GM18505 (cell line): ENCODE results near the gene AADACL3.
"Not testable (repeated sequence)": the region's sequence is repeated elsewhere in the genome, so short reads cannot be mapped to it uniquely, and the experiment has no call there.

ENCODE experiments used
- ATAC-seq: cut with Tn5 transposase; IDR thresholded peaks from one replicate; pipeline ENCODE4 v1.9.1; 2021; ENCODE audit not compliant: unreplicated experiment
- POLR2A ChIP-seq: IDR thresholded peaks from 4 replicates; pipeline ENCODE4 v1.6.1; 2011; ENCODE audit warnings: borderline replicate concordance; ENCODE audit not compliant: insufficient read depth, insufficient read length; ENCODE audit errors: extremely low read depth

AADACL3 gene

DNA sequence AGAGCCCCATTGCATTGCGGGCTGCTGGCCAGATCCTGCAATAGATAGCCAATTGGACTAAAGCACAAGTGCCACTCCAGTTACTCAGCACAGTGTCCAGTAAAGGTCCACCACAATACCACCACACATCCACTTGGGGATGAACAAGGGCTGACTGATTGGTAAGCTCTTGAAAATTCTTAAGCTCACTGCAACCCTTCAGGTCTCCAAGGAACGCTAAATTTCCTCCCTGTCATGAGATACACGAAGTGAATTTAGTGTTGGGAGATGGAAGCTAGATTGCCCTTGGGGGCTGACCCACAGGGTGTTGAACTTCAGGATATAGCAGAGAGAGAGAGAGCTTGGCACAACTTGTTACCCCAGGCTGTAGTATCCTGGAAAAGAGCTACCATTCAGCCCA, 9.8 kb upstream of the AADACL3 start:
- no peak for TF ChIP-seq POLR2A
- ATAC-seq = no peak

DNA sequence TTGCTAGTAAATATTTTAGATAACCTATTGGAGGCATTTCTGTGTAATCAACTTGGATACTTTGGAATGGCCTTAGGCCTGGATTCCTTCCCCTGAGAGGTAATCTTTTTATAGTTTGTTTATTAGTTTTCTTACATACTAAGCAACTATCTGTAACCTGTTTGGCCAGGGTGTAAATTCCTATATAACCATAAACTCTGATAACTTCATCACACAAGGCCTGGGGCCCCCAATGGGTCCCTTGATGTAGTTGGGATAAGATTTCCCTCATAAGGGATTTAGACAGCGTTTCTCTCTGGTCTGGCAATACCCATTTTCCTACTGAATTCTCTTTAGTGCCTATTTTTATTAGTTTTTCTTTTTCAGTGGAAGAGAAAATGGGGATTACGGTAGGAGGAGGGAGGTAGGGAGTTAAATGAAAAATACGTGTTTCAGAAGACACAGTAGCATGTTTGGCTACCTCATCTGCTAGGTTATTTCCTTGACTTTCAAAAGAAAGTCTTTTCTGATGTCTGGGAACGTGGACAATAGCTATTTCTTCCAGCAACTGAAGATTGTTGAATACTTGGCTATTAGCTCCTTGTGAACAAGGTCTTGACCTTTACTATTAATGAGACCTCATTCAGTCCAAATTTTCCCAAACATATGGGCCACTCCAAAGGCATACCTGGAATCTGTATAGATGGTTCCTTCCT, 7.4 kb upstream of the AADACL3 start:
- no peak for TF ChIP-seq POLR2A
- no peak for ATAC-seq

DNA sequence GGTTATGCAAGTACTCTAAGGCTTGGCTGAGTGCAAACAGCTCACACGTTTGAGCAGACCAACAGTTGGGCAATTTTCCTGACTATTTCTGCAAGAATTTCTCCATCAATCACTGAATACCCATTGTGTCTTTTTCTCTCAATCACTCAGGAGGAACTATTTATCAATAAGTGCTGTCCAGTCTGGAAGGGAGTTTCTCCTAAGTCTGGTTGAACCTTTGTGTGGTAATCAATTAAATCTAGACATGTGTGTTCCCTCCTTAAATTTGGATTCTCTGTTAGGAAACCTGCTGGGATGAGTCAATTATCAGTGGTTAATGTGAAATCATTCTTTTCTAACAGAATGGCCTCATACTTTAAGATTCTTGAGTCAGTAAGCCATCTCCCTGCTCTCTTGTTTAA, 6.8 kb upstream of the AADACL3 start:
- no peak for ATAC-seq
- TF ChIP-seq POLR2A = no peak

DNA sequence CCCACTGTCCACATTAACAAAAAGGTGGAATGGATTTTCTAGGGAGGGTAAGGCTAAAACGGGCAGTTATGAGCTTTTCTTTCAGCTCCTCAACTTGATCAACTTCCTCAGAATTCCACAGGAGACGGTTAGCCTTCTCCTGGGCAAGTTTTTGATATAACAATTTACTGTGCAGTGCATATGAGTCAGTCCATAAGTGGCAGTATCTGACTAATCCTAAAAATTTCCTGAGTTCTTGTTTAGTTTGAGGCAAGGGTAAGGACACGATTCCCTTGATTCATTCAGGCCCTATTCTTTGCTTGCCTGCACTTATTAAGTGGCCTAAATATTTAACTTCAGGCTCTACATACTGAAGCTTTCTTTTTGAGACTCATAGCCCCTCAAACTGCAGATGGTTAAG, 6.2 kb upstream of the AADACL3 start:
- no peak for TF ChIP-seq POLR2A
- no peak for ATAC-seq

DNA sequence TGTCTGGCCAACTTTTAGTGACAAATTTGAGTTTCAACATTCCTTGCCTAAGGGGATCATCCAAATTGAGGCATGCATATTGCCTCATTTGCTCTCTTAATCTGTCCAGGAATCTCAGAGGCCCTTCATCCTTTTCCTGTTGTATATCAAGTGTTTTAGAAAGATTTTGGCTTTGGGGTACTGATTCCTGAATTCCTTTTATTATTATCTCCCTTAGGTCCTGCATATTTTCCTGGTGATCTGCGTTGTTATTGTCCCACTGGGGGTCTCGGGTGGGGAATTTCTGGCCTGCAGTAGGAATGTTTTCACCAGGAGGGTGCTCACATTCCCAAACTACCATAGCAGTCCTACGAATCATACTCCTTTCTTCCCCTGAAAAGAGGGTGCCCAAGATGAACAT, 4.4 kb upstream of the AADACL3 start:
- no peak for ATAC-seq
- no peak for TF ChIP-seq POLR2A

DNA sequence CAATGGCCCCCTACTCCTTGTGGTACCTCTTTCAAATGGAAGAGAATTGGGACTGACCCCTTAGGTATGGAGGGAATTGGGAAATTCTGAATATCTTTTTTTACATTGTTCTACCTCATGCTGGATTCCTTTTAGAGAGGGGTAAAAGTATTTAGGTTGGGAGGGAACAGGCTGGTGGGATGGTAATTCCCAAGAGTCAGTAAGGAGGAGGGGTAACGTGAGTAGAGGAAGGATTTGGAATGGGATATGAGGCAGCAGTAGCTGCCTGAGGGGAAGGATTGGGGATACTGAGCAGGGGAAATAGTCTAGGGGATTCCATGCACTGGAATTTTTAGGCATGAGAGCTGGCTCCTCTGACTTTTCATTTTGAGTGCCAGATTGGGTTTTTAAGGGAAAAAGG, 3.8 kb upstream of the AADACL3 start:
- no peak for TF ChIP-seq POLR2A
- no peak for ATAC-seq

DNA sequence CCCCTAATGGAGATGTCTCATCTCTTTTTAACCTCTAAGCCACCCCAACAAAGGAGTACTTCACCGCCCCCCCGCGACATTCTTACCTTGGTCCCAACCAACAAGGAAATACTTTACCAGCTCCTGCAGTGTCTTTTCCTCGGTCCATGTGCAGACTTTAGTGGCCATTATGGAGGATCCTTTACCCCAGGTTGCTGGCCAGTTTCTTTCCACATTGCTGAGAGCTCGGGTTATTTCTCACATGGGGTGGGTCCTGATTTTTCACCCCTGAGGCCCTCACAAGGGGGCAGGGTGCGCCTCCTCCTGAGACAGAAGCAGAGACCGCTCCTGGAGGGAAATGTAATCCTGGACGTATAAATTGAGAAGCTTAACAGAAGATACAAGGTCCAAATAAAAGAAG, 3.0 kb upstream of the AADACL3 start:
- TF ChIP-seq POLR2A = no peak
- ATAC-seq = no peak

DNA sequence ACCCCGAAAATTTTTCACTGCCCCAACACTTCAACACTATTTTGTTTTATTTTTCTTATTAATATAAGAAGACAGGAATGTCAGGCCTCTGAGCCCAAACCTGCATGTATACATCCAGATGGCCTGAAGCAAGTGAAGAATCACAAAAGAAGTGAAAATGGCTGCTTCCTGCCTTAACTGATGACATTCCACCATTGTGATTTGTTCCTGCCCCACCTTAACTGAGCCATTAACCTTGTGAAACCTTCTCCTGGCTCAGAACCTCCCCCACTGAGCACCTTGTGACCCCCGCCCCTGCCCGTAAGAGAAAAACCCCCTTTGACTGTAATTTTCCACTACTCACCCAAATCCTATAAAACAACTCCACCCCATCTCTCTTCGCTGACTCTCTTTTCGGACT, 2.3 kb upstream of the AADACL3 start:
- ATAC-seq = not testable (repeated sequence)

DNA sequence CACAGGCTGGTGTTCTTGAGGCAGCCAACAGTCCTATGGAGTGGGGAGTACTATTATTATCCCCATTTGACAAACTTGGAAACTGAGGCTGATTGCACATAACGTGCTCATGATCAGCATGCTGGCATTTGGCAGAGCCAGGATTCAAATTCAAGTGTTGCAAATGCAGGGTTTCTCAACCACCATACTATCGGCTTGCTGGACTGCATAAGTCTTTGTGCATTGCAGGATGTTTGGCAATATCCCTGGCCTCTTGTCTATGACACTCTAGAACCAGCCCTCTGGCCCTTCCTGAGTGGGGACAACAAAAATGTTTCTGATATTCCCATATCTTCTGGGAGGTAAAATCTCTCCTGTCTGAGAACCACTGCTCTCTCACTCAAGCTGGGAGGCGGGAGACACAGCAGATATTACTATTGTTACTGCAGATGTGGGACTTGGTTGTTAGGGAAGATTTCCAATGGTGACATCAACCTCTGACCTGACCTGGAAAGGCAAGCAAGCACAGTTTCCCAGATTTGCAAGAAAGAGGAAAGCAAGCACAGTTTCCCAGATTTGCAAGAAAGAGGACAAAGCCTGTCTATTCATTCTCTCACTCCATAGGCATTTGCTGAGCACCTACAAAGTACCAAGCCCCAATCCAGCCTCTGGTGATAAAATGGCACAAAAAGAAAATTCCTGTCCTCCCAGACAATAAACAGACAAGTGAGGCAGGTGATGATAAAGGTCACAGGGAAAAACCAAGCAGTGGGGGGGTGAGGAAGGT, 1.0 kb upstream of the AADACL3 start:
- no peak for ATAC-seq
- no peak for TF ChIP-seq POLR2A

DNA sequence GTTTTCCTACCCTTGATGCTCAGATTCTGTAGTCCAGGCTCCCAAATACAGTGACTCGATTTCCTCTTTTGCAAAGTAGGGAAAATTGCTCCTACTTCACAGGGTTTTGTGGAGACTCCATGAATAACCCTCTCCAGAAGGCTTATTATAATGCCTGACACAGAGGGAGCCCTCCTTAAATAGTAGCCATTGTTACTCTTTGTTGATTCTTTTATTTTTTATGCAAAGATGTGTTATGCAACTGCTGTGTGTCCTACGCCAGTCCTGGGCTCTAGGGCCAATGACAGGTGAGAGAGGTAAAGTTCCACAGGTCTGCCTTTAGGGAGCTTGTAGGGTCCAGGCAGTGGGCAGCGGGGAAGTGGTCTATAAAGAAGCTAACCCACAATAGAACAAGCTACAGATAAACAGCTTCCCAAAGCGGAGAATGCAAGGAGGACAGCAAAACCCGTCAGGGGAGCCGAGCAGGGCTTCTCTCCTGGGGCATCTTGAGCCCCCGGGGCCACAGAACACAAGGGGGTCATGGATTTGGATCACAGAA, 1.5 kb downstream of the AADACL3 start:
- no peak for ATAC-seq
- no peak for TF ChIP-seq POLR2A

DNA sequence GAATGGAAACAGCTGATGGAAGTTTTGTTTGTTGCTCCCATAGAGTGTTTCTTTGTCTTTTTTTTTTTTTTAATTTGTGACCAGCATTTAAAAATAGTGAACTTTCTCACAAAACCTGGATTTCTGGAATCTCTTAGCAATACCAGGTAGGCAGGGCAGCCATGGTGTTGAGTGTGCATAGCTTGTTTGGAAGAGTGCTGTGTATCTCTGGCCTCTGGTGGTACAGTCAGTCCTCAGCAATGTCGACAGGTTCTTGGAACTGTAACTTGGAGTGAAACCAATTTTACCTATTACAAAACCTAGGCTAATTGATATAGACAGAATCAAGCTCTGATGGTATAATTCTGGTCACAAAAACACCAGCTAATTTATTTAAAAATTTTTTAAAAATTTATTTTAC, 6.7 kb downstream of the AADACL3 start:
- no peak for ATAC-seq

DNA sequence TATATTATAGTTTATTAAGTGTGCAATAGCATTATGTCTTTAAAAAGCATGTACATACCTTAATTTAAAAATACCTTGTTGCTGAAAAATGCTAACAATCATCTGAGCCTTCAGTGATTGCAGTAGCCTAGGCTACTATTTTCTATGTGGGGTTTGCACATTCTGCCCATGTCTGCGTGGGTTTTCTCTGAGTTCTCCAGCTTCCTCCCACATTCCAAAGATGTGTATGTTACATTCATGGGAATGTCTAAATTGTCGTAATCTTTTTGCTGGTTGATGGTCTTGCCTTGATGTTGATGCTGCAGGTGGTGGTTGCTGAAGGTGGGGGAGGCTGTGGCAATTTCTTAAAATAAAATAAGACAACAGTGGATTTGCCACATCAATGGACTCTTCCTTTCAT, 12.5 kb downstream of the AADACL3 start:
- no peak for ATAC-seq
- TF ChIP-seq POLR2A = no peak

More for the DNA sequence above, 6.7 kb downstream of the AADACL3 start:
- TF ChIP-seq POLR2A = no peak

DNA sequence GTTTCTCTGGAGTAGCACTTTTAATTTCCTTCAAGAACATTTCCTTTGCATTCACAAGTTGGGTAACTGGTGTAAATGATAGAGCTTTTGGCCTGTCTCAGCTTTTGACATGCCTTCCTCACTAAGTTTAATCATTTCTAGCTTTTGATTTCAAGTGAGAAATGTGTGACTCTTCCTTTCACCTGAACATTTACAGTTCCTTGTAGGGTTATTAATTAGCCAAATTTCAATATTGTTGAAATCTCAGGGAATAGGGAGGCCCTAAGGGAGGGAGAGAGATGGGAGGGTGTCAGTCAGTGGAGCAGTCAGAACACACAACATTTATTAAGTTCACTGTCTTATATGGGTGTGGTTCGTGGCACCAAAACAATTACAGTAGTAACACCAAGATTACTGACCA, 14.2 kb downstream of the AADACL3 start:
- TF ChIP-seq POLR2A = no peak
- no peak for ATAC-seq

DNA sequence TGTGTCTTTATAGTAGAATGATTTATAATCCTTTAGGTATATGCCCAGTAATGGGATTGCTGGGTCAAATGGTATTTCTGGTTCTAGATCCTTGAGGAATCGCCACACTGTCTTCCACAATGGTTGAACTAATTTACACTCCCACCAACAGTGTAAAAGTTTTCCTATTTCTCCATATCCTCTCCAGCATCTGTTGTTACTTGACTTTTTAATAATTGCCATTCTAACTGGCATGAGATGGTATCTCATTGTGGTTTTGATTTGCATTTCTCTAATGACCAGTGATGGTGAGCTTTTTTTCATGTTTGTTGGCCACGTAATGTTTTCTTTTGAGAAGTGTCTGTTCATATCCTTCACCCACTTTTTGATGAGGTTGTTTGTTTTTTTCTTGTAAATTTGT, 15.2 kb downstream of the AADACL3 start:
- not testable (repeated sequence) for ATAC-seq
